Thyroid gland (tissue), 4 donors: Measurements from ENCODE around the gene NLK.

Experiments used
- POLR2A ChIP-seq, 2 donors: fragments of 450-650 bp; IDR thresholded peaks; one replicate each; pipeline ENCODE4 v1.6.1; 2017; ENCODE audit warnings: antibody characterized with exemption in 2 of 2, mild to moderate bottlenecking in 2 of 2, moderate library complexity in 1 of 2
- TF ChIP-seq, protein P1 (sequence below), 6 experiments: fragments of 200-600 bp in 3 of 6; fragments of 450-650 bp in 3 of 6; sonication (generic) in 3 of 6; IDR thresholded peaks; one replicate each; pipeline ENCODE4 v1.5.1; 2016 to 2019; ENCODE audit warnings: antibody characterized with exemption in 6 of 6, mild to moderate bottlenecking in 2 of 6, inconsistent platforms in 1 of 6, moderate library complexity in 1 of 6

DNA sequence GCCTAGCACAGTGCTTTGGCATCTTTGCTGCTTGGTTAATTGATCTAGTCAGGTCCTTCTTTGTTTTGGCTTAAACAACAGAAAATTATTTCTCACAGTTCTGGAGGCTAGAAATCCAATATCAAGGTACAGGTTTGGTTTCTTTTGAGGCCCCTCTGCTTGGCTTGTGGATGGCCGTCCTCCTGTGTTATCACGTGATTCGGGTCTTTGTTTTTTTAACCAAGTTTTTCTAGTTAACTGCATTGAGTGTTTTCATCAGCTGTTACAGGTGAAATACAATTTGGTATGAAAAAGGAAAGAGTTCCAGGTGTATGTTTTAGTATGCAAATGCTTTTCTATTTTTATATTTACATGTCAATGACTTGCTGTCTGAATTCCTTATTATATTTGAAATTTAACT lies 2.8 kb downstream of the NLK start:
- TF ChIP-seq, protein P1, sequence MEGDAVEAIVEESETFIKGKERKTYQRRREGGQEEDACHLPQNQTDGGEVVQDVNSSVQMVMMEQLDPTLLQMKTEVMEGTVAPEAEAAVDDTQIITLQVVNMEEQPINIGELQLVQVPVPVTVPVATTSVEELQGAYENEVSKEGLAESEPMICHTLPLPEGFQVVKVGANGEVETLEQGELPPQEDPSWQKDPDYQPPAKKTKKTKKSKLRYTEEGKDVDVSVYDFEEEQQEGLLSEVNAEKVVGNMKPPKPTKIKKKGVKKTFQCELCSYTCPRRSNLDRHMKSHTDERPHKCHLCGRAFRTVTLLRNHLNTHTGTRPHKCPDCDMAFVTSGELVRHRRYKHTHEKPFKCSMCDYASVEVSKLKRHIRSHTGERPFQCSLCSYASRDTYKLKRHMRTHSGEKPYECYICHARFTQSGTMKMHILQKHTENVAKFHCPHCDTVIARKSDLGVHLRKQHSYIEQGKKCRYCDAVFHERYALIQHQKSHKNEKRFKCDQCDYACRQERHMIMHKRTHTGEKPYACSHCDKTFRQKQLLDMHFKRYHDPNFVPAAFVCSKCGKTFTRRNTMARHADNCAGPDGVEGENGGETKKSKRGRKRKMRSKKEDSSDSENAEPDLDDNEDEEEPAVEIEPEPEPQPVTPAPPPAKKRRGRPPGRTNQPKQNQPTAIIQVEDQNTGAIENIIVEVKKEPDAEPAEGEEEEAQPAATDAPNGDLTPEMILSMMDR (IDR thresholded peaks at IDR 0.05), result no peak
- no peak for TF ChIP-seq POLR2A (IDR thresholded peaks at IDR 0.05)
